NCI-H69 (cell line): ENCODE data around the gene LDLRAD4.

Source experiments
- DNase-seq: peaks from one replicate; lab custom pipeline; 2025; lab: John Stamatoyannopoulos, UW

LDLRAD4 gene

DNA sequence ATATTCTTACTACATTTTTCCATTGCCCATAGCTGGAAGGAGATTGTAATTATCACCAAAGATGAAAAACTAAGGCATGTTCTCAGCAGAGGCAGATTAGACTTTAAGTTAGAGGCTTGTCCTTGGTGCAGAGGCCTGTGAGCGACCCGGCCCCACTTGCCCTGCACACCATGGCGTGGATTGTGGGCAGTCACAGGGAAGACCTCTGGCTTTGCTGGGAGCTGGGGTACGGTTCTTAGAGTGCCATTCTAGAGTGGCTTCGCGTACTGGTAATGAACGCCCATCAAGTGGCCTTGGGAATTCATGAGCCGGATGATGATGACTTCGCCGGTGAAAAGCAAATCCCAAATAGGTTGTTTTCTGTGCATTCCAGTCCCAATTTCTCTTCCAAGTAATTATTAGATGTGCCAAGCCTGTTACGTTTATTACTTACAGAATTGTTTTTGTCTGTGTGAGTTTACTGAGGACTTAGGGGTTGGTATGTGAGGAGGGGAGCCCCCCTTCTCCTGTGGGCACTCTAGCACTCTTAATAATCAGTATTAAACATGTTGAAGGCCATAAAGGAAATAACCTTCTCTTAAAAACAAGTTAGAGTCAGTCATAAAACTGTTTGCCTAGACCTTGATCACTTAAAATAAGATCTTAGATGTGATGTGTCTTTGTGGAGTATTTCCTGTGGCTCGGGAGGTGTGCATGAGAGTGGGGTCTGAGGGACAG is 90.6 kb downstream of the LDLRAD4 start:
- no peak for DNase-seq

DNA sequence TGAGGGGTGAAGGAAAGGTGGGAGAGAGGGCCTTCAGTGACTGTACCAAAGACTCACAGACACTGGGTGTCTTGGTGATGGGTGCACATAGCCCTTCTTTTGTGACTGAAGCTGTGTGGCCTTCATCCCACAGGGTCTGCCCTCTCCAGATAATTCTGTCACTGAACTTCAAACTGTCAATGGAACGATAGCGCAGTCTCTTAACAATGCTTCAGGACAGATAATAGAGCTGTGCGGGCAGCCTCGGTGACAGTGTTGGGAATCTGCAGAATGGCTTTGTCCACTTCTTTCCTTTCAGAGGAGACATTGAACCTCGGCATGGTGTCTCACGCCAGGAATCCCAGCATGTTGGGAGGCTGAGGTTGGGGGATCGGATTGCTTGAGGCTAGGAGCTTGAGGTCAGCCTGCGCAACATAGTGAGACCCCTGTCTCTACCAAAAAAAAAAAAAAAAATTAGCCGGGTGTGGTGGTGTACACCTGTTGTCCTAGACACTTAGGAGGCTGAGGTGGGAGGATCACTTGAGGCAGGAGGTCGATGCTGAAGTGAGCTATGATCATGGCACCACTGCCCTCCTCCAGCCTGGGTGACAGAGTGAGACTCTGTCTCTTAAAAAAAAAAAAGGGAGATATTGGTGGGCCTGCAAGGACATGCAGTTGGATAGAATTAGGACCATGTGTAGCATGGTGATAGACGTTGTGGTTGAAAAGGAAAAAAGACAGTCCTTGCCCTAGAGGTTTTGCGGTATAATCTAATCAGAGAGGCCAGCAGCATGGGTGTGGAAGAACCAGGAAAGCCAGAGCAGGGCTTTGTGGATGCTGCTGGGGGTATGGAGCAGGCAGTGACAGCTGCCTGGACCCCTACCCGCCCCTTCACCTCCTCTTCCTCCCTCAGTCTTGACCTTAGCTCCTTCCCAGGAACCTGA is 91.4 kb downstream of the LDLRAD4 start:
- no peak for DNase-seq

DNA sequence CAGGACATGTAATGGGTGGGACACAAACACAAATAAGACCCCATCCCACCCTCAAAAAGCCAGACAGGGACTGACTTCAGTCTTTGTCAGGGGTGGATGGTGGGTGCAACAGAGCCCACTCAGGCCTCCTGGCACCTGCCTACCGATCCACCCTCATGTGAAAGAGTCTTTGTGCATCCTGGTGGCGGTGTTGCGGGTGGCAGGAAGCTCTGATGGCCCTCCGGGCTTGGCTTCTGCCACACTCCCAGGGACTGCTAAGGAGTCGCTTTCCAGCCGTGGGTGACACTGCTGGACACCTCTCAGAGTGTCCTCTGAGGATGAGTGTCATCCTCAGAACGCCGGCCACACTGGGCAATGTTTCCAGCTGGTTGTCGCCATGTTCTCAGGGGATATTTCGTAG is 92.6 kb downstream of the LDLRAD4 start:
- no peak for DNase-seq

DNA sequence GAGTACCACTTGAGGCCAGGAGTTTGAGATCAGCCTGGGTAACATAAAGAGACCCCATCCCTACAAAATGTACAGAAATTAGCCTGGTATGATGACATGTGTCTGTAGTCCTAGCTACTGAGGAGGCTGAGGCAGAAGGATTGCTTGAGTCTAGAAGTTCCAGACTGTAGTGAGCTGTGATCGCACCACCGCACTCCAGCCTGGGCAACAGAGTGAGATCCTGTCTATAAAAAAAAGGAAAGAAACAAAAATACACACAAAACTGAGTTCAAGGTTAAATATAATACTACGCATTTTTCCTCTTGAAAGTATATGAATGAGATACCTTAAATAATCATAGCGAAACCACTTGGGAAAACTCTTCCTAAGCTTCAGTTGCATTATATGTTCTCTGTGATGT is 94.0 kb downstream of the LDLRAD4 start:
- no peak for DNase-seq

DNA sequence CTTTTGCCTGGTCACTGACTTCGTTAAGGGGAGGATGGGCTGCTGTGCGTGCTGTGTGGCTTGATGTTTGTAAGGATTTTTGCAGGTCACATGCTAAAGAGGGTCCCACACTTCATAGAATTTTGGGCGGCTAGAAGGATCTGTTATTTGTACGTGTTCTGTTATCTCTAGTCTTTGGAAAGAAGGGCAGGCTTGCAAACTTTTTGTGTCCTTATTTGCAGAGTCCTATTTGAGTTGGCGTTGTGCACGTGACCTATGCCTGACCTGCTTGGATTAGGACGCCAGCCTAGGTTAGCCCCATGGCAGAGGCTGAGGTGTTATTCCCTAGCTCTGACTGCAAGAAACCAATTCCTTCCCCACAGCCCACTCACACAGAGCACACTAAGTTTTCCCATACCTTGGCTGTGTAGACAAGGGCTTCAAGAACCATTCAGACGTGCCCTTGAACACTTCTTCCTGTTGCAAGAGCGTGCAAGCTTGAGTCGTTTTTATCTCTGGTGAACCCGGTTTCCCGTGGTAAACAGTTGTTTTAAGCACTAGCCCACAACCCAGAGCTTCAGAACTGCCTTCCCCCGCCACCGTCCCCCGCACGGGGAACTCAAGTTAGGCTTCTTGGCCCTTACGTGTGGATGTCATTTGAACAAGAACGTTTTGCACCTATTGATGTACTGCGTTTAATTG is 94.6 kb downstream of the LDLRAD4 start:
- DNase-seq = no peak

DNA sequence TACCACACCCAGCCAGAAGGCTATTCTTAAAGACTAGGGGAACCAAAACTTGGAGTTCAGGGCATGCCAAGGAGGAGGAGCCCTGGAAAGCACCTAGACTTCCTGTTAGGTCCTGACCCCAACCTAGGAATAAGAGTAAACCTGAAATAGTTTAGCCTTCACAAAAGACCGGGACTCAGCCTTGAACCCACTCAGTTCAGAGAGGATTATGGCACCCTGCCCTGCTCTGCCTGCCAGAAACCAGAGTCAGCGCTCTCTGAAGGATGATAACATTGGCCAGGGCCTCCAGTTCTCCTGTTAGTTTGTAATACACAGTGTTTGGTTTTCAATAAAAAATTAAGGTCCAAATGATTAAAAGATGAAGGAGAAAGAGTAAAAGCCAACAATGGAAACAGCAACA is 96.4 kb downstream of the LDLRAD4 start:
- no peak for DNase-seq

DNA sequence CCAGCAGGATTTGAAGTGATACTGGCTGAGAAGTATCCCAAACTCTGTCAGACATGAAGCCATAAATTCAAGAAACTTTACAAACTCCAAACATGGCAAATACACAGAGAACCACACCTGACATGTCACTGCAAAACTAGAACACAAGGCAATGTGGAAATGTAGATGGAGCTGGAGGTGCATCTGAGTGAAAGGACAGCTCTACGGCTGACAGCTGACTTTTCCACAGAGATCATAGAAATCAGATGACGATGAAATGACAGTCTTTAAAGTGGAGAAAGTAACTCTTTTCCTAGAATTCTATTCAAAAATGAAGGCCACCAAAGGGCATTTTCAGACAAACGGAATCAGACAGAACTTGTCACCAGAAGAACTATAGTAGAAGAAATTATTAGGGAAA is 97.5 kb downstream of the LDLRAD4 start:
- DNase-seq = no peak

DNA sequence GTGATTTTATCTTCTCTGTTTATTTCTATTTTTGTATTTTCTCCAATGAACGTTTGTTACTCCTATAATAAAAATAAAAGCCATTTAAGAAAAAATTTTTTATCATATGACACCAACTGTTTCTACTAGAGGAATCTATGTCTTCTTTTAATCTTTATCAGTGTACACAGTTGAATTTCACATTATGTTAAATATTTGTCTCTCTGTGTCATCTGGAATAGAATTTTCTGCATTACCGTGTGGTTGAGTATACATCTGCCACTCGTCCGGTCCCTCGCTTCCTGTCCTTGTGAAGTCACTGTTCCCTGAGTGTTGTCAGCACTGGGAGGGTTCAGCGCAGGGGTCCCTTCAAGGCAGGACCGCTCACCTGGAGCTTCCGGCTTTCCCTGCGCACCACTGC is 99.2 kb downstream of the LDLRAD4 start:
- DNase-seq = no peak

DNA sequence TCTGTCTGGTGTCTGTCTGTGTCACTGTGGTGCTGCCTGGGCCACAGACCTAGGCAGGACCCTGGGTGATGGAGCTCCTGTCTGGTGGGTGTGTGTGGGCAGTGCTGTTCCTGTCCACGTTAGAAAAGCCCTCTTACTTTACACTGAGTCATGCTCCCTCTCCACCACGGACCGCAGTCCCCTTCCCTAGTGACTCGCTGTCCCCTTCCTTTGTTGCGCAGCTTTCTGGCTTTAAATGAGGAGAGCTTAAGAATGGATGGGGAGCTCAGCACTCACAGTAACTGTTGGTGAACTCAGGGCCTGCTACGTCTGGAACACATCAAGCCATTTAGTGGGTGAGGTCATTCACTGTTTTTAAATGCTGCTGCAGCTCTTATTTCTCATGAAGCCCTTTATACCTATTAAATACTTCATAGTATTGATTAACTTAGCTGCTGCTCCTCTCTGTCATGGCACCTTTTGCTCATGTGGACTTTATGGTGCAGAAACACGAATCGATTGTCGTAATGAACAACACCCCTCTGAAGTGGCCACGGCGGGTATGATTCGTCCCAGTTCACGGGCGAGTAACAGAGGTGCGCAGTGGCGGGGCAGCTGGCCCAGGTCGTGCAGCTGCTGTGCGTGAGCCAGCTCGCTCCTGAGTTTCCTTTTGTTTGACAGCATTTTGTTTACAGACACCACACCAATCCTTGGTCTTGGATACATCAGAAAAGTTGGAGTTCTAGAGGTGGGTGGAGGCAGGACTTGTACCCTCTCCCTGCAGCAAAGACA is 100.4 kb downstream of the LDLRAD4 start:
- no peak for DNase-seq

DNA sequence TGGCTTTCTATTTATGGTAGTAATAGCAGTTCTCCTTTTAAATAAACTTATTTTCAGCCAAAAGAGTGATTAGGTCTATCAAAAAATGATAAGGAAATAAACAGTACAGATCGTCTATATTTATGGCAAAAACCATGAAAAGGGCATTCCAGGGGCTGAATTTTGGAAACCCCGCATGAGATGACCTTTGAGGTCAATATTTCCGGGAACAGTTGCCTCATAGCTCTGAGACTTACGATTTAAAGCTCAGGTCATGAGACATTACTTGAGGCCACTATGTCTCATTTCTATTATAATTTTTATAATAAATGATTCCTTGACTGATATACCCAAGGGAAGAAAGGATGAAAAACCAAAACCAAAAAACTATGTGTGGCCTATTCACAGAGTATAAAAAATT is 101.1 kb downstream of the LDLRAD4 start:
- no peak for DNase-seq

DNA sequence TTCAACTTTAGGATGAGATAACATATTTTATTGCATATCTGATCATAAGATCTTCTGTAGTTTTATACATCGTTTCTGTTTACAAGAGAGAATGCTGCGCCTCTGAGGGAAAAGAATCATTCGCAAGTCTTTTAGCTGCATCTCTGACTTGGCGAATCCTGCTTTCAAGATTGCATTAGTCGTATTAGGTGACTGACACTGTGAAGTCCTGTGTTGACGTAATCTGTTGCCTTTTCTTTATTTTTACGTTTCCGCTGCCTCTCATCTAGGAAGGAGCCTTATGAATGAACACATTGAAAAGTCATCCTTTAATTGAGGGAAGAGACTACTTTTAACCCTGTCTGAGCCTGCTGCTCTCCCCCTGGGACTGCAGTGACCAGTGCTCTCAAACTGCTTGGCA is 101.5 kb downstream of the LDLRAD4 start:
- DNase-seq = no peak

DNA sequence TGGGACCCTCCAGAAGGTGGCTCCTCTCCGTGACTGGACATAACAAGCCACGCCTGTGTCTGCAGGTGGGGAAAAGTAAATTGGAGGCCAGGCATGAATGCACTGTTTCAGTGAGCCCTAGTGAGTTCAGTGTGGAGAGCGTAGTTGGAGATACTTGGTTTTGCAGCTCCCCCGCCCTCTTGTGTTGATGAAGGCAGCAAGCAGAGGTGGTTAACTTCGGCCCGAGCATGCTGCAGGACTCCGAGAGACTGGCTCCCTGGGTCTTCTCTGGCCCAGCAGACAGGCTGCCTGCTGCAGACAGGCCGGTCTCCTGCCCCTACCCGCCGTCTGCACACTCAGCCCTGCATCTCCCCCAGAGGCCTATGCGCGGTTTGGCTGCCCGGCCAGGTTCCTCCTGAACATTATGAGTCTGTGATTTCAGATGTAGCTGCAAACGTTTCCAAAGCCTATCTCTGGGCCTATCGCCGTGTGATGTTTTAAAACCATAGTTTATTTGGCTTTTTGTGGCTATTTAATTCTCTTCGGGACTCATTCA is 102.4 kb downstream of the LDLRAD4 start:
- no peak for DNase-seq

DNA sequence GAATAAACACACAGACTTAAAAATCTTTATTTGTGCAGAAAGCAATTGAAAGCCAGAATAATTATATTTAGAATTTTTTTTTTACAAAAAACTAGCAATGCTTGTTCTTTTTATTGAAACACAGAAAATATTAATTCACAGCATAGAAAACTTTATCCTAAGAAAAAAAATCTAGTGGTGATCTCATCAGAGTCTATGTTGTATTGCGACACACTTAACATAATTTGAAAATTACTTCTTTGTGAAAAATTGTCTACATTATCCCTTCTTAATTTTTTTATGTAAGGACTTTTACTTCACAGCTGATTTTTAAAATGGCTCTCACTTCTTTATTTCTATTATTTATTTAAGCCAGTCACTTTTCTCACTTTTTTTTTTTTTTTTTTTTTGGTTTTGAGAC is 103.4 kb downstream of the LDLRAD4 start:
- no peak for DNase-seq

DNA sequence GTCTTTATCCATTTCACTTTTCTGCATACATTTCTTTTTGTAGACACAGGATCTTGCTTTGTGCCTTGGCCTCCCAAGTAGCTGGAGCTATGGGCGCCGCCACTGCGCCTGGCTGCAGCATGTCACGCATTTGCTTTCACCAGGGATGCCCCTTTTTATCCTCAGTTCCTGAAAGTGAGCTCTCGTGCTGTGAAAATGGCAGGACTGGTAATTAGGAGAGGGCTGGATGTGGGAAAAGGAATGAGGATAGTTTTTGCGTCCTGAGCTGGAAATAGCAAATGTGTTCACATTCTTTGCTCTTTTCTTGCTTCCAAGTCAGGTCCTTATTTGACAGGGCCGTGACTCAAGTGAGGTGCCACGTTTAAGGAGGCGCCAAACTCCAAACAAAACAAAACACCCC is 104.6 kb downstream of the LDLRAD4 start:
- no peak for DNase-seq

DNA sequence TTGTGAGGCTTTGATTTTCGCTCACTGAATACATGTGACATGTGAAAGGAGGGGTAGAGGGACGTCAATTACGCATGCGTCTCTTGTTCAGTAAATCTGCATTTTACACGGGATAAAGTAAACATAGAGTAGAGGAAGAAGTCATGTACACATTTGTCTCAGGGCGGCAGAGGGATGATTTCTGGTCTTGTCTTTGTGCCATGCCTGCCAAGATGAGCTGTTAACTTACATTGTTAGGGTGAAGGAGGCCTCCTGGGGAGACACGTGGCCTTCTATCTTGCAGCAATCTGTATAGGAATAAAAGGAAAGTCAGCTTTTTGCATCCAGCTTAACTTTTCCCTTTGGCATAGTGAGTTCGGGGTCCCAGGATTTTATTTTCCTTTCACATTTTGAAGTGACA is 106.3 kb downstream of the LDLRAD4 start:
- DNase-seq = no peak

DNA sequence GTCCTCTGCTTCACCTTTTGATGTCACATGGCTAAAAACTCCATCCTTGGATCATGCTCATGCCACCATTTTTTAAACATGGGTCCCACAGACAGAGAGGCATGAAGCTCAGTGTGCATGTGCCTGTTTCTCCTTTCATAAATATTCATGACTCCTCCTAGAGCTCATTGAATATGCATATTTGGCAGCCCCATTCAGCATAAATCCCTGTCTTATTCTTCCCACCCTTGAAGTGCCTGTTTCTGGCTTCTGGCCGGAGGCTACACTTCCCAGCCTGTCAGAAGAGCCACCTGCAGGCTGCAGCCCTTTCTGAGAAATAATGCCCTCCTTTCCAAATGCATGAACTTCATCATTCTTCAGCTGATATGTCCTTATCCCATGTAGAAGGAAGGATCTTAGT is 109.7 kb downstream of the LDLRAD4 start:
- peak; percentile 26 for DNase-seq

DNA sequence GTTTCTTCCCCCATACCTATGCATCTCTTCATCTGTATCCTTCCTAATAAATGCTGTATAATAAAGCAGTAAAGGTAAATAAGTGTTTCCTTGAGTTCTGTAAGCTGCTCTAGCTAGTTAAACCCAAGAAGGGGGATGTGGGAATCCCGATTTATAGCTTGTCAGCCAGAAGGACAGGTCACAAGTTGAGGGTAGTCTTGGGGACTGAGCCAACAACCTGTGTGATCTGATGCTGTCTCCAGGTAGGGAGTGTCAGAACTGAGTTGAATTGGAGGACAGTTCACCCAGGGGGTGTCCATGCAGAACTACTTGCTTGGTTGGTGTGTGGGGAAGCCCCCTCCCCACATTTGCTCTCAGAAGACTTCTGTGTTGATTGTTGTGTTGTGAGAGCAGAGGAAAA is 112.4 kb downstream of the LDLRAD4 start:
- DNase-seq = no peak

DNA sequence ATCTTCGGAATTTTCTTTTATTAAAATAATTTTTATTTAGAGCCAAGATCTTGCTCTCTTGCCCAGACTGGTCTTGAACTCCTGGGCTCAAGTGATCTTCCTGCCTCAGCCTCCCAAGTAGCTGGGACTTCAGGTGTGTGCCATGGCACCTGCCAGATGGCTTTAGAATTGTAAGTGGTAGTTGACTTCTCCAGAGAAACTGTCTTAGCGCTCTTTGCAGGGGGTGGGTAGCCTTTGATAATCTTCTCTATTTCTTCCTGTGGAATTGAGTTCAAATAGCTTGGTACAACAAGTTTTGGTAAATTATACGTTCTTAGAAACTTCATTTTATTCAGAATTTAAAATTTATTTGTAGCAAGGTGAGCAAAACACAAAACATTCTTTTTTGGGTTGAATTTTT is 113.3 kb downstream of the LDLRAD4 start:
- no peak for DNase-seq

DNA sequence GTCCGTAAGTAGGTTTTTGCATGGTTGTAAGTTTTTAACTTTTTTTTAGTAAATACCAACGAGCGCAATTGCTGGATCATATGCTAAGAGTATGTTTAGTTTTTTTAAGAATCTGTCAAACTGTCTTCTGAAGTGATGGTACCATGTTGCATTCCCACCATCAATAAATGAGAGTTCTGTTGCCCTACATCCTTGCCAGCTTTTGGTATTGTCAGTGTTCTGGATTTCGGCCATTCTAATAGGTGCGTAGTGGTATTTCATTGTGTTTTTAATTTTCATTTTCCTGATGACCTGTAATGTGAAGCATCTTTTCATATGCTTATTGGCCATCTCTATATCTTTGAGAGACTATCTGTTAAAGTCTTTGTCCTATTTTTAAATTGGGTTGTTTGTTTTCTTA is 114.3 kb downstream of the LDLRAD4 start:
- DNase-seq = no peak

DNA sequence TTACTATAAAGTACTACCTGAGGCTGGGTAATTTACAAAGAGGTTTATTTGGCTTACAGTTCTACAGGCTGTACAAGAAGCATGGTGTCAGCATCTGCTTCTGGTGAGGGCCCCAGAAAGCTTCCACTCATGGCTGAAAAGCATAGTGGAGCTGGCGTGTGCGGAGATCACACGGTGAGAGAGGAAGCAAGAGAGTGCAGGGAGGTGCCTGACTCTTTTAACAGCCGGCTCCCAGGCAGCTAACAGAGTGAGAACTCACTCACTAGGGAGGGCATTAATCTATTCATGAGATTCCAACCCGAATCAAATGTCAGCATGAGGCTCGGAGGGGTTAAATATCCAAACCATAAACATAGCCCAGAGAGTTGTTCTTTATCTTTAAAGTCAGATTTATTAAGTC is 117.3 kb downstream of the LDLRAD4 start:
- no peak for DNase-seq

DNA sequence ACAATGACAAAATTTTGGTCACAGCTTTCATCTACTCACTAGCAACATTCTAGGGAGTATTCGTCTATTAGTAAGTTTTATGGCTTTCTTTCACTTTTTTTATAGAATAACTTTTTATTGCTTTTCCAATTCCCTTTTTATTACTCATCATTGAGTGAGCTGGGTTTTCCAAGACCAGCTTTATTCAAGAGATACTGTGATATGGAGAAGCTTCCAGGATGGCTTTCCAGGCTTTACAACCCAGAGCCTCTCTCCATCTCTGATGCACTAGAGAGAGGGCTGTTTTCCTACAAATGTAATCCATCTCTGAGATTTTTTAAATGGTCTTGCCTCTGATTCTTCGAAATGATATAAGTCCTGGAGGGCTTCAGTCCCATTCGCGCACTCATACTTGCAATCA is 118.3 kb downstream of the LDLRAD4 start:
- no peak for DNase-seq

DNA sequence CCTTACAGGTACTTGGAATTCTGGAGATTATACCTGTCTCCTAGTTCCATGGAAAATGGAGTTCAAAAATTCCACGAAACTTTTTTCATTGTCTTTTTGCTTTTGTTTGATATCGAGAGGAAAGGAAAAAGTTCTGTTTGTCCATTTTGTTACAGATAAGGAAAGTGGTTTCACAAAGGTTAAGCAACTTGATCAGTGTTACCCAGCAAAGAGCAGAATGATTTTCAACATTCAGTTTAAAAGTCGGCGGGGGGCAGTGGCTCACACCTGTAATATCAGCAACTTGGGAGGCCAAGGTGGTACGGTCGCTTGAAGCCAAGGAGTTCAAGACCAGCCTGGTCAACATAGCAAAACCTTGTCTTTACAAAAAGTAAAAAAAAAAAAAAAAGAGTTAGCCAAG is 118.8 kb downstream of the LDLRAD4 start:
- no peak for DNase-seq
